GM20431 (cell line): ENCODE data around the gene OR2T1.
"Not testable (repeated sequence)": the region's sequence is repeated elsewhere in the genome, so short reads cannot be mapped to it uniquely, and the experiment has no call there.

ENCODE experiments used
- in situ Hi-C: fragments of 300-500 bp; cut with MseI, MboI; formaldehyde crosslinking; loops from one replicate; pipeline ENCODE4 v1.15.0; 2020; ENCODE audit warnings: low sequenced_read_pairs; ENCODE audit not compliant: unreplicated experiment

The OR2T1 gene

GRCh38 chr1:248433811-248434415 lies 31.1 kb downstream of the OR2T1 start:
- in situ Hi-C loops: not testable (repeated sequence)

- in situ Hi-C loops: not testable (repeated sequence)
These were observed 32.1 kb downstream of the OR2T1 start for GRCh38 chr1:248434913-248435312.

GRCh38 chr1:248436303-248436702 lies 33.5 kb downstream of the OR2T1 start:
- in situ Hi-C loops: not testable (repeated sequence)

- in situ Hi-C loops: not testable (repeated sequence)
These were observed 35.8 kb downstream of the OR2T1 start for GRCh38 chr1:248438668-248439067.

- in situ Hi-C loops: not testable (repeated sequence)
These were observed 36.4 kb downstream of the OR2T1 start for GRCh38 chr1:248439283-248439682.

- in situ Hi-C loops: not testable (repeated sequence)
These were observed 39.8 kb downstream of the OR2T1 start for GRCh38 chr1:248442500-248443277.

GRCh38 chr1:248444603-248445002 lies 41.8 kb downstream of the OR2T1 start:
- in situ Hi-C loops: not testable (repeated sequence)

GRCh38 chr1:248445399-248445798 lies 42.6 kb downstream of the OR2T1 start, which contains the start of gene OR2T2:
TSS of gene OR2T2 (plus strand) at chr1:248445637. CDS start at chr1:248452798, 7,161 bp downstream.
- in situ Hi-C loops: not testable (repeated sequence)

GRCh38 chr1:248448409-248449074 lies 45.7 kb downstream of the OR2T1 start:
- in situ Hi-C loops: not testable (repeated sequence)

- in situ Hi-C loops: not testable (repeated sequence)
These were observed 47.1 kb downstream of the OR2T1 start for GRCh38 chr1:248449821-248450465.

- in situ Hi-C loops: not testable (repeated sequence)
These were observed 47.8 kb downstream of the OR2T1 start for GRCh38 chr1:248450466-248451145.

GRCh38 chr1:248453619-248454018 lies 50.8 kb downstream of the OR2T1 start:
- in situ Hi-C loops: not testable (repeated sequence)

- in situ Hi-C loops: not testable (repeated sequence)
These were observed 52.2 kb downstream of the OR2T1 start for GRCh38 chr1:248455045-248455444.

GRCh38 chr1:248456635-248457034 lies 53.8 kb downstream of the OR2T1 start:
- in situ Hi-C loops: not testable (repeated sequence)
